KMS-11 (cell line): ENCODE data around the gene DRAM2.
"Not testable (repeated sequence)": the region's sequence is repeated elsewhere in the genome, so short reads cannot be mapped to it uniquely, and the experiment has no call there.

Source experiments
- H2AFZ ChIP-seq: fragments of 200-600 bp; sonication (generic); 2 replicates; pipeline ENCODE4 v1.6.1; 2016; ENCODE audit warnings: antibody characterized with exemption, mixed run types, low read depth
- H3K27ac ChIP-seq: fragments of 200-600 bp; sonication (generic); 2 replicates; pipeline ENCODE4 v1.6.1; 2016; ENCODE audit warnings: mild to moderate bottlenecking, mixed run types
- H3K27me3 ChIP-seq: fragments of 200-600 bp; sonication (generic); 2 replicates; pipeline ENCODE4 v1.6.1; 2017; ENCODE audit warnings: mild to moderate bottlenecking, low read depth, mixed run types, moderate library complexity; ENCODE audit not compliant: insufficient read depth
- H3K36me3 ChIP-seq: fragments of 200-600 bp; sonication (generic); 2 replicates; pipeline ENCODE4 v1.6.1; 2017; ENCODE audit warnings: mild to moderate bottlenecking, mixed run types; ENCODE audit not compliant: insufficient read depth
- H3K4me1 ChIP-seq: fragments of 200-600 bp; sonication (generic); 2 replicates; pipeline ENCODE4 v1.6.1; 2016; ENCODE audit warnings: mild to moderate bottlenecking, low read depth, mixed run types; ENCODE audit not compliant: poor library complexity, severe bottlenecking
- H3K4me2 ChIP-seq: fragments of 200-600 bp; sonication (generic); 2 replicates; pipeline ENCODE4 v1.7.0; 2016; ENCODE audit warnings: mild to moderate bottlenecking, mixed run types
- H3K4me3 ChIP-seq: fragments of 200-600 bp; sonication (generic); IDR thresholded peaks from 2 replicates; pipeline ENCODE4 v1.6.1; 2017; ENCODE audit warnings: low read depth, low read length, mixed read lengths; ENCODE audit not compliant: insufficient read depth
- H3K79me2 ChIP-seq: fragments of 200-600 bp; sonication (generic); 2 replicates; pipeline ENCODE4 v1.6.1; 2016; ENCODE audit warnings: low read depth, mixed run types; ENCODE audit not compliant: insufficient read depth
- H3K9ac ChIP-seq: fragments of 200-600 bp; sonication (generic); 2 replicates; pipeline ENCODE4 v1.6.1; 2016; ENCODE audit warnings: mild to moderate bottlenecking, mixed run types
- H4K20me1 ChIP-seq: fragments of 200-600 bp; sonication (generic); 2 replicates; pipeline ENCODE4 v1.6.1; 2016; ENCODE audit warnings: mild to moderate bottlenecking, mixed run types; ENCODE audit not compliant: insufficient read depth
- CTCF ChIP-seq: fragments of 200-600 bp; sonication (generic); conservative IDR thresholded peaks from 2 replicates; pipeline ENCODE4 v1.6.1; 2017; ENCODE audit warnings: low read depth, mild to moderate bottlenecking, antibody characterized with exemption, low read length, moderate library complexity, mixed read lengths

DRAM2 gene

GRCh38 chr1:111101854-111102642, 37.8 kb downstream of the DRAM2 start:
- Histone ChIP-seq H3K27me3 (no peaks in the 10 kb centered on the region), H3K4me1 (no peaks in the 10 kb centered on the region), H3K36me3 (no peaks in the 10 kb centered on the region), H3K4me3 (no peak overlapping the region), H2AFZ (no peak overlapping the region), H3K9ac (no peak overlapping the region), H3K27ac (no peak overlapping the region), H3K4me2 (no peak overlapping the region), H3K79me2 (no peaks in the 10 kb centered on the region), H4K20me1 (no peaks in the 10 kb centered on the region)
- no peak for TF ChIP-seq CTCF

- H3K4me3 ChIP-seq = no peak overlapping the region
- no peaks in the 10 kb centered on the region for H3K4me1 ChIP-seq
- no peak overlapping the region for H3K9ac ChIP-seq
- H3K27me3 ChIP-seq = no peaks in the 10 kb centered on the region
- TF ChIP-seq CTCF = no peak
- no peaks in the 10 kb centered on the region for H3K36me3 ChIP-seq
- H3K4me2 ChIP-seq = no peak overlapping the region
- H3K27ac ChIP-seq = no peak overlapping the region
- no peaks in the 10 kb centered on the region for H3K79me2 ChIP-seq
- H2AFZ ChIP-seq = no peak overlapping the region
- H4K20me1 ChIP-seq = no peaks in the 10 kb centered on the region
These were observed 40.6 kb downstream of the DRAM2 start for GRCh38 chr1:111099289-111099688.

GRCh38 chr1:111097356-111098099, 42.4 kb downstream of the DRAM2 start:
- no peak for TF ChIP-seq CTCF
- H3K4me3 ChIP-seq = no peak overlapping the region
- H3K79me2 ChIP-seq = no peaks in the 10 kb centered on the region
- H3K4me2 ChIP-seq = no peak overlapping the region
- H3K36me3 ChIP-seq = no peaks in the 10 kb centered on the region
- H3K27ac ChIP-seq = no peak overlapping the region
- no peaks in the 10 kb centered on the region for H3K27me3 ChIP-seq
- no peaks in the 10 kb centered on the region for H4K20me1 ChIP-seq
- H3K9ac ChIP-seq = no peak overlapping the region
- no peak overlapping the region for H2AFZ ChIP-seq
- H3K4me1 ChIP-seq = no peaks in the 10 kb centered on the region

- H3K9ac ChIP-seq, H3K36me3 ChIP-seq, H4K20me1 ChIP-seq, H3K4me3 ChIP-seq, H3K27ac ChIP-seq, H3K4me1 ChIP-seq, H3K27me3 ChIP-seq, H3K4me2 ChIP-seq, H3K79me2 ChIP-seq, H2AFZ ChIP-seq: not testable (repeated sequence)
These were observed 44.5 kb downstream of the DRAM2 start for GRCh38 chr1:111095421-111095820.

- Histone ChIP-seq H3K4me1 (no peaks in the 10 kb centered on the region), H3K27ac (no peak overlapping the region), H3K4me3 (no peak overlapping the region), H3K9ac (no peak overlapping the region), H3K4me2 (no peak overlapping the region), H3K27me3 (no peaks in the 10 kb centered on the region), H3K36me3 (no peaks in the 10 kb centered on the region), H4K20me1 (no peaks in the 10 kb centered on the region), H3K79me2 (no peaks in the 10 kb centered on the region), H2AFZ (no peak overlapping the region)
- TF ChIP-seq CTCF = no peak
These were observed 50.3 kb downstream of the DRAM2 start for GRCh38 chr1:111089638-111090037.
